Neural progenitor cell (in vitro differentiated cells): ENCODE data around the gene SBNO1.

Experiments
- CTCF ChIP-seq: fragments of 200-600 bp; sonication (generic); IDR thresholded peaks from 2 replicates; pipeline ENCODE4 v1.5.1; 2017; ENCODE audit warnings: antibody characterized with exemption, mild to moderate bottlenecking
- EZH2 ChIP-seq: fragments of 200-600 bp; sonication (generic); IDR thresholded peaks from 2 replicates; pipeline ENCODE4 v1.6.1; 2017; ENCODE audit warnings: antibody characterized with exemption, mild to moderate bottlenecking, moderate library complexity

- TF ChIP-seq CTCF (no peak), EZH2 (no peak)
Measured at GRCh38 chr12:123278101-123278627, 86.5 kb downstream of the SBNO1 start.
